ENCODE data around the gene LRPAP1. TPM values are rescaled to one million over a fixed set of nuclear protein-coding genes. Genes with fewer than 3 reads are reported as not detected.

Gene LRPAP1
- total RNA-seq, 1 experiment from 2014 or later = 156 TPM

GRCh38 chr4:3473996-3474765 is 58.0 kb downstream of the LRPAP1 start:
- DNase-seq (ENCODE audit: low spot score) = no peak

- no peak for DNase-seq (ENCODE audit: low spot score)
Measured at GRCh38 chr4:3473181-3473950, 58.9 kb downstream of the LRPAP1 start.

GRCh38 chr4:3472411-3473141 is 59.6 kb downstream of the LRPAP1 start:
- DNase-seq (ENCODE audit: low spot score) = no peak

- no peak for DNase-seq (ENCODE audit: low spot score)
Measured at GRCh38 chr4:3471886-3472285, 60.3 kb downstream of the LRPAP1 start.

GRCh38 chr4:3471098-3471760 is 61.0 kb downstream of the LRPAP1 start:
- no peak for DNase-seq (ENCODE audit: low spot score)

- peak; percentile 42 for DNase-seq (ENCODE audit: low spot score)
Measured at GRCh38 chr4:3470244-3471097, 61.8 kb downstream of the LRPAP1 start.

- DNase-seq (ENCODE audit: low spot score) = no peak
Measured at GRCh38 chr4:3469386-3470243, 62.6 kb downstream of the LRPAP1 start.

- DNase-seq (ENCODE audit: low spot score) = no peak
Measured at GRCh38 chr4:3468804-3469203, 63.4 kb downstream of the LRPAP1 start.

- DNase-seq (ENCODE audit: low spot score) = no peak
Measured at GRCh38 chr4:3468154-3468553, 64.1 kb downstream of the LRPAP1 start.

- DNase-seq (ENCODE audit: low spot score) = no peak
Measured at GRCh38 chr4:3467601-3468031, 64.6 kb downstream of the LRPAP1 start.

- no peak for DNase-seq (ENCODE audit: low spot score)
Measured at GRCh38 chr4:3466691-3467600, 65.3 kb downstream of the LRPAP1 start.

GRCh38 chr4:3465698-3466671 is 66.2 kb downstream of the LRPAP1 start:
- no peak for DNase-seq (ENCODE audit: low spot score)

- DNase-seq (ENCODE audit: low spot score) = no peak
Measured at GRCh38 chr4:3464911-3465697, 67.1 kb downstream of the LRPAP1 start.

GRCh38 chr4:3464349-3464905 is 67.8 kb downstream of the LRPAP1 start:
- no peak for DNase-seq (ENCODE audit: low spot score)

- no peak for DNase-seq (ENCODE audit: low spot score)
Measured at GRCh38 chr4:3463556-3464348, 68.5 kb downstream of the LRPAP1 start.

Data from HT-29 (cell line).